ENCODE results near the gene DPH3.

DNA sequence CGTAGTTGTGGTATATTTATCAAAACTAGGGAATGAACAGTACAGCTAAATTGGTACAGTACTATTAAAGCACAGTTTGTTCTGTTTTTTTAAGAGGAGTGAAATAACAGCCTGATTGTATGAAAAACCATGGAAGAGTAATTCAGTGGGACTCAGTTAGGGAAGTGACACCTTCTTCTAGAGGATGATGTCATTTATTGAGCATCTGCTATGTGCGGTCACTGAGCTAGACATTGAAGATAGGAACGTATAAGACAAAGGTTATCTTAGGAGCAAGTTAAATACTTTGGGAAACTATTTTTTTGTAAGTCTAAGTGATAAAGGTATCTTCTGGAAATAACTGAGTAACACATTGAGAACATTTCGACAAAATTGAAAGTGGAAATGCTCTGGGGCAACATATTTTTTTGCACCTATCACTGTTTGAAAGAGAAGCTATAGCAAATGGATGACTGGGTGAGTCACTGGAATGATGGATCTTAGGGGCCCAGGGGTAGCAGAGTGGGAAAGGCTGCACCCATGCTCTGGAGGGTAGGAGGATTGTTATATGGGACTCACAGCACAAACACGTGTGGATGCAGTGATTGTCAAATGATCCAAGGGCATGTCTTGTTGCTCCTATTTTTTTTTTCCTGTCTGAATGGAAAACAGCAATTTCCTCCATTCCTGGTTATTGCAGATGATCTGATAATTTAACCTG lies 43.2 kb upstream of the DPH3 start:
- TF ChIP-seq POLR2A (IDR thresholded peaks at IDR 0.05): no peak
- TF ChIP-seq, protein P1, sequence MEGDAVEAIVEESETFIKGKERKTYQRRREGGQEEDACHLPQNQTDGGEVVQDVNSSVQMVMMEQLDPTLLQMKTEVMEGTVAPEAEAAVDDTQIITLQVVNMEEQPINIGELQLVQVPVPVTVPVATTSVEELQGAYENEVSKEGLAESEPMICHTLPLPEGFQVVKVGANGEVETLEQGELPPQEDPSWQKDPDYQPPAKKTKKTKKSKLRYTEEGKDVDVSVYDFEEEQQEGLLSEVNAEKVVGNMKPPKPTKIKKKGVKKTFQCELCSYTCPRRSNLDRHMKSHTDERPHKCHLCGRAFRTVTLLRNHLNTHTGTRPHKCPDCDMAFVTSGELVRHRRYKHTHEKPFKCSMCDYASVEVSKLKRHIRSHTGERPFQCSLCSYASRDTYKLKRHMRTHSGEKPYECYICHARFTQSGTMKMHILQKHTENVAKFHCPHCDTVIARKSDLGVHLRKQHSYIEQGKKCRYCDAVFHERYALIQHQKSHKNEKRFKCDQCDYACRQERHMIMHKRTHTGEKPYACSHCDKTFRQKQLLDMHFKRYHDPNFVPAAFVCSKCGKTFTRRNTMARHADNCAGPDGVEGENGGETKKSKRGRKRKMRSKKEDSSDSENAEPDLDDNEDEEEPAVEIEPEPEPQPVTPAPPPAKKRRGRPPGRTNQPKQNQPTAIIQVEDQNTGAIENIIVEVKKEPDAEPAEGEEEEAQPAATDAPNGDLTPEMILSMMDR (IDR thresholded peaks at IDR 0.05): no peak
